PC-3 (cell line): ENCODE measurements around the gene SDK2.

Source experiments
- CTCF ChIP-seq: fragments of 300-600 bp; sonication (generic); conservative IDR thresholded peaks from 2 replicates; pipeline ENCODE4 v1.5.1; 2017; ENCODE audit warnings: antibody characterized with exemption, low read depth, mild to moderate bottlenecking, low read length
- EZH2 ChIP-seq: fragments of 300-600 bp; sonication (generic); IDR thresholded peaks from one replicate; pipeline ENCODE4 v1.6.1; 2017; ENCODE audit warnings: antibody characterized with exemption, mild to moderate bottlenecking, low read length; ENCODE audit not compliant: unreplicated experiment

GRCh38 chr17:73592079-73592415, 52.2 kb downstream of the SDK2 start:
- TF ChIP-seq CTCF (no peak), EZH2 (no peak)
